ENCODE data around the gene MAPK8IP1.

MAPK8IP1 gene

DNA sequence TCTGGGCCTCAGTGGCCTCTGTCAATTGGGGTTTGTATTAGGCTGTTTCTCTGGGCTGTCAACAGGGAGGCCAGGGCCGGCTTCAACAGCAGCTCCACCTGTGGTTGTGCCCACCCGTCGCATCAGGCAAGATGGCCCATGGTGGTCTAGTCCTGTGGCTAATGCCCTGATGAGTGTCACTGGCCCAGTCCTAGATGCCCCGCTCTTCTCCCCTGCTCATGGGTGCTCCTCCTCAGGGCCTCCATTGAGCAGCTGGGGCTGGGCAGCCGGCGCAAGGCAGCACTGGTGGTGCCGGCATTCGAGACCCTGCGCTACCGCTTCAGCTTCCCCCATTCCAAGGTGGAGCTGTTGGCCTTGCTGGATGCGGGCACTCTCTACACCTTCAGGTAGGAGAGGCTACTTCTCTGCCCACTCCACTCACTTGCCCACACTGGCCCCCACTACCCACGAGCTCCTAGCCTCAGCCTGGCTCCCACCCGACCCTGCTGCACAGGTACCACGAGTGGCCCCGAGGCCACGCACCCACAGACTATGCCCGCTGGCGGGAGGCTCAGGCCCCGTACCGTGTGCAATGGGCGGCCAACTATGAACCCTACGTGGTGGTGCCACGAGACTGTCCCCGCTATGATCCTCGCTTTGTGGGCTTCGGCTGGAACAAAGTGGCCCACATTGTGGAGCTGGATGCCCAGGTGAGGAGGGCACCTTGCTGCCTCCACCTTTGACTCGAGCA lies 42.4 kb downstream of the MAPK8IP1 start:
- no peak for DNase-seq

DNA sequence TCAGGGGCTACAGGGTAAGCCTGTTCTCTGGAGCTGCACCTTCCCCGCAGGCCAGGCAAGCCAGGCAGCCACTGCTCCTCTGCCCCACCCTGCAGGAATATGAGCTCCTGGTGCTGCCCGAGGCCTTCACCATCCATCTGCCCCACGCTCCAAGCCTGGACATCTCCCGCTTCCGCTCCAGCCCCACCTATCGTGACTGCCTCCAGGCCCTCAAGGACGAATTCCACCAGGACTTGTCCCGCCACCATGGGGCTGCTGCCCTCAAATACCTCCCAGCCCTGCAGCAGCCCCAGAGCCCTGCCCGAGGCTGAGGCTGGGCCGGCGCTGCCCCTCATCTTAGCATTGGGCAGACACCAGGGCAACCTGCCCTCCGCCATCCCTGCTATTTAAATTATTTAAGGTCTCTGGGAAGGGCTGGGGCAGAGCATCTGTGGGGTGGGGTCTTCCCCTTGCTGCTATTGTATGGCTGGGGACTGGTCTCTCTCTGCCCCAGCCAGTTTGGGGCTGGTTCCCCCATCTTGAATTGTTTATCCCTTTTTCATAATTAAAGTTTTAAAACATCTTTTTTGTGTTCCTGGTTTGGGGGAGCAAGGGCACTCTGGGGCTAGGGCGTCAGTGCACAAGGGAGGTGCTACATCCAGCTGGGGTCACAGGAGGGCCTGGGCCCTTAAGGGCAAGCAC lies 43.2 kb downstream of the MAPK8IP1 start:
- DNase-seq, result no peak

- no peak for DNase-seq
These were observed 44.1 kb downstream of the MAPK8IP1 start for GRCh38 chr11:45929486-45930030.

GRCh38 chr11:45930031-45930794 lies 44.8 kb downstream of the MAPK8IP1 start:
- peak; percentile 95 for DNase-seq

GRCh38 chr11:45930951-45931570 lies 45.6 kb downstream of the MAPK8IP1 start:
- DNase-seq, result no peak

GRCh38 chr11:45931739-45932138 lies 46.3 kb downstream of the MAPK8IP1 start:
- no peak for DNase-seq

- DNase-seq, result no peak
These were observed 46.8 kb downstream of the MAPK8IP1 start for GRCh38 chr11:45932217-45932616.

DNA sequence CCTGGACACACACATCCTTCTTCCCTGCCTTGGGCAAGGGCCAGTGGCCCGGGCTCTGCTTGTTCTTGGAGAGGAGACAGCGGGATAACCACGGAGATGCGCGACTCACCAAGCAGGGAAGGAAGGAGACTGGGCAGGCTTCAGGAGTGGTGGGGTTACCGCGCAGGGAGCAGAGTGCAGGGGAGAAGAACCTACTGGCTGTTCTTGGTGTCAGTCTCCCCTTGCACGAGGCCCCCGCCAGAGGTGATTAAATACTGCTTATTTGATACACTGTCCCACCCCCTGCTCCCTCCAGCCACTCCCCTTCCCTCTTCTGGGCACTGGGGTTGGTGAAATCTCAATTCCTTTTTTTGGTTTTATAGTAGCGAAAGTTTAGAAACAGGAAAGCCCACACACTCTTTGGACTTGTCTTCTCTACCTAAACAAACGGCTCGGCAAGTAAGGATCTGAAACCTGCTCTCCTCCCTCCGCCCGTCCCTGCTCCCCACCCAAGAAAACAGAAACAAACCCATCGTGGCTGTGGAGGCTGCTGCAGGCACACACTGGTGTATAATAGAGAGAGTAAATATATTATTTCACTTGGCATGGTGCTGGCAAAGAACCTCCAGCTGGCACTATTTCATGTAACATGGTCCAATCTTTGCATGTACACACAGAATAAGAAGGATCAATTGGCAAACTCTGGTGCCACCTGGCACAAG lies 47.8 kb downstream of the MAPK8IP1 start:
- DNase-seq, result no peak

GRCh38 chr11:45933846-45934579 lies 48.6 kb downstream of the MAPK8IP1 start:
- DNase-seq, result no peak

GRCh38 chr11:45934580-45935318 lies 49.3 kb downstream of the MAPK8IP1 start:
- DNase-seq, result no peak

GRCh38 chr11:45935349-45936064 lies 50.1 kb downstream of the MAPK8IP1 start:
- DNase-seq, result no peak

GRCh38 chr11:45936511-45937054 lies 51.1 kb downstream of the MAPK8IP1 start:
- DNase-seq, result no peak

DNA sequence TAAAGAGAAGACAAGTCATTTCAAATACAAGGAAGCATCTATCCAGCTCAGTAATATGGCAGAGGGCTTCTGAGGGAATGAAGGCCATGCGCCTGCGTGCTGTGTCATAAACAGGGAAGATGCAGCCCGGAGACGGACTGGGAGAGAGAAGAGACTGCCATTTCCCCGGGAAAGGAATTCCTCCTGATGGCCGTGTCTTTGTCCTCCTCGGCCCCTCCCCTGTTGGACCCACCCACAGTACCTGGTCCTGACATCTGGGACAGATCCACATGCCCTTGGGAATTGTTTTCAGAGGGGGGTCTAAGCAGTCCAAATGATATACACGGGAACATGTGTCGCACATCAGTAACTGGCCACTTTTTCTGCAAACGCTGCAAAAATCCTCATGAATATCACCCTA lies 52.5 kb downstream of the MAPK8IP1 start:
- no peak for DNase-seq

GRCh38 chr11:45939836-45940235 lies 54.4 kb downstream of the MAPK8IP1 start:
- no peak for DNase-seq

DNA sequence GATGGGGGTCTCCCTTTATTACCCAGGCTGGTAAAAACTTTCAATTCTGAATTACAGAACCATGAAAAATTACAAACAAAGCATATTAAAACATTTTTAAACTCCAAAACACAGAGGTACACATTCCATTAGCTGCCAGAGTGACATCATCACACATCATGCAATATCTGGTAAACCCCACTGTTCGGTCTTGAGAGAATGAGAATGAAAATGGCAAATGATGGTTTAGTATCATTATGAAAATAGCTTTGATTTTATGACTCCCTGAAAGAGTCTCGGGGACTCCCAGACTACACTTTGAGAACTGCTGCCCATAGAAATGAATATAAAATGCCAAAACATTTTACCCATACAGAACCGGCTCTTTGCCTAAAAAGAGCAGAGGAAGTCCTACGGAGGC lies 55.8 kb downstream of the MAPK8IP1 start:
- no peak for DNase-seq

DNA sequence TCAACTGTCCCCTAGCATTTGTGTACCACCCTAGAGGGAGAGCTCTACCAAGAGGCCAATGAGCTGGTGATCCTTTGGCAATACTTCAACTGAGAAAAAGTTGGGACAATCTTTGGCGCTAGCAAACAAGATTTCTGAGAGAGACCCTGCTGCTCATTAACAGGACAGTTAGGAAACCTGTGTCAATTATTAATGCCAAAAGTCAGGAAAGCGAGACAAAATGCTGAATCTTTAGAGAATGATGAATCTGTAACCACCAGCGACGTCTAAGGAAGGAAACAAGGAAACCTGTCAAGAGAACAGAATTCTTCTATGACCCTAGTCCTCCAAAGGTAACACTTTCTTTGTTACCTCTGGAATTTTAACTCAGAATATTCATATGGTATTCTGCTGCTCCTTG lies 56.9 kb downstream of the MAPK8IP1 start:
- DNase-seq, result no peak

- DNase-seq, result no peak
These were observed 60.0 kb downstream of the MAPK8IP1 start for GRCh38 chr11:45945397-45945999.

DNA sequence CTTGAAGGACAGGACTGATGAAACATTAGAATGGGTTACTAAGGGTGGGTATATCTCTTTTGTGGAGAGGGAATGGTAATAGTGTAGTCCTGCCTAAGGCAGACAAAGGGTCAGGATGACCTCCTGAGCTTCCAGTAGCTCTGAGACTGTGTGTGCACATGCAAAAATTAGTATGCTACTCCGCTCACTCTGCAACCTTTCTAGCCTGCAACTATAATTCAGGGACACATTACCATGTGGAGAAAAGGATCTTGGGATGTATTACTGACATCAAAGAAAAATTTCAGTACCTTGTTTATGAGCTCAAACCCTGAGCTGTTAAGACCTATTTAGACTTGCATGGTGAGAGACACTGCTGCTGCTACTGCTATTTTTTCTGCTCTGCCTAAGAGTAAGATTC lies 62.4 kb downstream of the MAPK8IP1 start:
- no peak for DNase-seq

DNA sequence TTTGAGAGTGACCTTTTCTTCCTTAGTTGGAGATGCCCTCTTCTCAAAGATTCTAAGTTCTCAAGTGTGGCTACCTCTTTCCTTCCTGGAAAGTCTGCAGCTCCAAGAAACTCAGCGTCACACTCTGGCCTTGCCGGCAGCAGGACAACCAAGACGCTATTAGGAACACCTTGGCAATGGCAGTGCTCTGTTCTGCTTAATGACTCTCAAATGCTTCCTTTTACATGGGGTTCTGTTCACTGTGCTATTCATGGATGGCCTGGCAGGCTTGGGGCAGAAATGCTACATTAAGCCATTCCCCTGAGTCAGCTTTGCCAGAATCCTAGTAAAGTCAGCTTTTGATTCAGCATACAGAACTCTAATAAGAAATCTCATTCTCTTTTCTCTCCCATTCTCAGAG lies 62.9 kb downstream of the MAPK8IP1 start:
- no peak for DNase-seq

DNA sequence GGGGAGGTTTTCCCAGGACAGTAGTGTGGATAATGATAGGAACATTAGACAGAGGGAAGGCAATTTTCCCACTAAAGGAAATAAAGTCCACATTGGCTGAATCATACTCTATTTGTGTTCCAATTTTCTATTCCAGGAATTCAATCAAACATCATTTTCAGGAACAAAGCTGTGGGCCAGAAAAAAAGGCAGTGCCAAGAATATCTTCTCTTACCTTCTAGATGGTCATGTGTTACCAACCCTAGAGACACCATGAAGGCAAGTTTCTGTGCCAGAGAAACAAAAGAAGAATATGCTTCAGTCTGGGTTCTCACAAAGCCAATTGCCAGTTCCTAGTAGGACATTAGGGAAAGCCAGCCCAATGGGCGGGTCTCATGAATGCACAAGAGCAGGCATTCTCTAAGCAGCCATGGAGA lies 64.5 kb downstream of the MAPK8IP1 start:
- DNase-seq, result no peak
